Stimulated activated naive CD8-positive, alpha-beta T cell treated with anti-CD3 and anti-CD28 coated beads, Interleukin-15, Interleukin-2, amounts not matched to agents 100 U/mL and 50 U/mL, for 24 hours (primary cell): ENCODE results near the gene MRPL4.
"Not testable (repeated sequence)": the region's sequence is repeated elsewhere in the genome, so short reads cannot be mapped to it uniquely, and the experiment has no call there.

ENCODE experiments used
- ATAC-seq: fragments of 150-1000 bp; cut with Tn5 transposase; one replicate; pipeline ENCODE4 v1.10.0; 2021
- DNase-seq: peaks from one replicate; pipeline ENCODE4 v3.0.0; 2021

Gene MRPL4

DNA sequence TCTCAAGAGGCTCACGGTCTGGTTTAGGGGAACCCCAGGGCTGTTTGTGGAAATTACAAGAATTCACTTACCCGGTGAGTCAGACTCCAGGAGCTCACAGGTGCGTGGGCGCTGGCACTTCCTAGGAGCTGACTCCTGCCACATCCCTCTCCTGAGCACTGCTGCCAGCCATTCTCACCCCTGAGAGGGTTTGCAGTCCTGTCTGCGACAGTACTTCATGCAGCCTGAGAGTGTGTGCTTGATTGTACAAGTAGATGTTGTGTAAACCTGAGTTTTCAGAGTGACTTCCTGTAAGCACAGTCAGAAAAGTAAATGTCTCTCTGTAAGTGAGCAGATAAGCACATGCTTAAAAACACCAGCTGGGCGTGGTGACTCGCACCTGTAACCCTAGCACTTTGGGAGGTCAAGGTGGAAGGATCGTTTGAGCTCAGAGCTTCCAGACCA, 8.1 kb downstream of the MRPL4 start:
- peak; percentile 70 for DNase-seq
- peak; percentile 71 for ATAC-seq

DNA sequence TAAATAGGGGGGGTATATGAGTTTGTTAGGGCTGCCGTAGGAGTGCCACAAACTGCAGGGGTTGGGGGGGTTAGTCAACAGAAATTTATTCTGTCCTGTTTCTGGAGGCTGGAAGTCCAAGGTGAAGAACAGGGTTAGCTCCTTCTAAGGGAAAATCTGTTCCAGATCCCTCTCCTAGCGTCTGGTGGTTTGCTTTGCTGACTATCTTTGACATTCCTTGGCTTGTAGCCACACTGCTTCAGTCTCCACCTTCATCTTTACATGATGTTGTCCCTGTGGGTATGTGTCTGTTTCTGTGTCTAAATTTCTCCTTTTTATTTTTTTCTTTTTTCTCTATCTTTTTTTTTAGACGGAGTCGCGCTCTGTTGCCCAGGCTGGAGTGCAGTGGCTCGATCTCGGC, 10.8 kb downstream of the MRPL4 start:
- DNase-seq, result no peak
- no peak for ATAC-seq

DNA sequence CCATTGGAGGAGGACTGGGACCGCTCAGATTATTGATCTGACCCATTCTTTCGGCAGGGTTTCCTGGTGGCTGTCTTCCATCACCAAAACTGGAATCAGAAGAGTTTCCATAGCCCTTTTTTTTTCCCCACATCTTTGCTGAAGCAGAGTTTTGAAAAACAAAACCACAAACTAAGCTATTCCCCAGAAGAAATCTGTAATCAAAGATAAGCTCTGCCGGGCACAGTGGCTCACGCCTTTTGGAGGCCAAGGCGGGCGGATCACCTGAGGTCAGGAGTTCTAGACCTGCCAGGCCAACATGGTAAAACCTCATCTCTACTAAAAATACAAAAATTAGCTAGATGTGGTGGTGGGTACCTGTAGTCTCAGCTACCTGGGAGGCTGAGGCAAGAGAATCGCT, 14.7 kb downstream of the MRPL4 start:
- no peak for DNase-seq
- no peak for ATAC-seq

DNA sequence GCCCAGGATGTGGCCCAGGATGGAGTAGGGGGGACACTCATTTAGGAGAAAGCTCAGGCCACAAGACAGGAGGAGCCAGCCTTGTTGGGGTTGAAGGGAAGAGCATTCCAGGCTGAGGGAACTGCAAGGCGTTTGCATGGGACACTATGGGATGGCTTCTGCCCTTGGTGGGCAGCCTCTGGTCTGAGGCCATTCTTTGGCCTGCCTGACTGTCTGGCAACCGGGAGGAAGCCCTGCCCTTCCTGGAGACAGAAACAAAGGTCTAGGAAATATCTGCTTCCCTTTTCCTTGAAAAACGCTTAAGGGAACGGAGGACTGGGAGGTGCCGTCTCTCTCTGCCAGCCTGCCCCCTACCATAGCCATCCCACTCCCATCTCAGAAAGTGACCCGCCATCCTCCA, 16.1 kb downstream of the MRPL4 start:
- no peak for ATAC-seq
- DNase-seq, result no peak

- DNase-seq, result peak; percentile 95
Measured at GRCh38 chr19:10269333-10270179, 17.5 kb downstream of the MRPL4 start.

DNA sequence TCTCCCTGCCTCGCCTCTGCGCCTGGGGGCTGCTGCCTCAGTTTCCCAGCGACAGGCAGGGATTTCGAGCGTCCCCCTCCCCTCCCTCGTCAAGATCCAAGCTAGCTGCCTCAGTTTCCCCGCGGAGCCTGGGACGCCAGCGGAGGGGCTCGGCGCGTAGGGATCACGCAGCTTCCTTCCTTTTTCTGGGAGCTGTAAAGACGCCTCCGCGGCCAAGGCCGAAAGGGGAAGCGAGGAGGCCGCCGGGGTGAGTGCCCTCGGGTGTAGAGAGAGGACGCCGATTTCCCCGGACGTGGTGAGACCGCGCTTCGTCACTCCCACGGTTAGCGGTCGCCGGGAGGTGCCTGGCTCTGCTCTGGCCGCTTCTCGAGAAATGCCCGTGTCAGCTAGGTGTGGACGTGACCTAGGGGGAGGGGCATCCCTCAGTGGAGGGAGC, 18.2 kb downstream of the MRPL4 start:
- peak; percentile 88 for DNase-seq
- peak; percentile 72 for ATAC-seq

More at GRCh38 chr19:10269333-10270179, 17.5 kb downstream of the MRPL4 start:
- peak; percentile 60 for ATAC-seq

DNA sequence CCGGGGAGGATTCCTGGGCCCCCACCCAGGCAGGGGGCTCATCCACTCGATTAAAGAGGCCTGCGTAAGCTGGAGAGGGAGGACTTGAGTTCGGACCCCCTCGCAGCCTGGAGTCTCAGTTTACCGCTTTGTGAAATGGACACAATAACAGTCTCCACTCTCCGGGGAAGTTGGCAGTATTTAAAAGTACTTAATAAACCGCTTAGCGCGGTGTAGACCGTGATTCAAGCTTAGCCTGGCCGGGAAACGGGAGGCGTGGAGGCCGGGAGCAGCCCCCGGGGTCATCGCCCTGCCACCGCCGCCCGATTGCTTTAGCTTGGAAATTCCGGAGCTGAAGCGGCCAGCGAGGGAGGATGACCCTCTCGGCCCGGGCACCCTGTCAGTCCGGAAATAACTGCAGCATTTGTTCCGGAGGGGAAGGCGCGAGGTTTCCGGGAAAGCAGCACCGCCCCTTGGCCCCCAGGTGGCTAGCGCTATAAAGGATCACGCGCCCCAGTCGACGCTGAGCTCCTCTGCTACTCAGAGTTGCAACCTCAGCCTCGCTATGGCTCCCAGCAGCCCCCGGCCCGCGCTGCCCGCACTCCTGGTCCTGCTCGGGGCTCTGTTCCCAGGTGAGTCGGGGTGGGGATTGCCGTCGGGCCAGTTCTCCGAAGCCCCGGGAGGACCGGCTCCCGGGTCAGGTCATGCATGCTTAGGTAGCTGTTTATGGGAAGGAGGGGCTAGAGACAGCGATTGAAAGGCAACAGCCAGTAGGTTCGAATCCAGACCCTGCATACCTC, 18.8 kb downstream of the MRPL4 start, which contains the start of gene ICAM1:
ICAM1 (plus strand) TSS at position 505 of the 779 bp plus-strand sequence; CDS start at position 545, 40 bp downstream.
- DNase-seq (peak; percentile 85), ATAC-seq (peak; percentile 58)

- peak; percentile 57 for DNase-seq
- peak; percentile 11 for ATAC-seq
Measured at GRCh38 chr19:10271543-10272086, 19.6 kb downstream of the MRPL4 start.

DNA sequence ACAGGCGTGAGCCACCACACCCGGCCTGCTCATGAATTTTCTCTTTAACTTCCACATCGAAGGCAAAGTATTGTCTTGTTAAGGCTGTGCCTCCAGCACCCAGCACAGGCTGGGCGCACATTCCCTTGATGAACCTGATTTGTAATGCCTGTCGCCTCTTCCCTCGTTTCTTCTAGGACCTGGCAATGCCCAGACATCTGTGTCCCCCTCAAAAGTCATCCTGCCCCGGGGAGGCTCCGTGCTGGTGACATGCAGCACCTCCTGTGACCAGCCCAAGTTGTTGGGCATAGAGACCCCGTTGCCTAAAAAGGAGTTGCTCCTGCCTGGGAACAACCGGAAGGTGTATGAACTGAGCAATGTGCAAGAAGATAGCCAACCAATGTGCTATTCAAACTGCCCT, 22.6 kb downstream of the MRPL4 start:
- ATAC-seq (no peak), DNase-seq (no peak)

DNA sequence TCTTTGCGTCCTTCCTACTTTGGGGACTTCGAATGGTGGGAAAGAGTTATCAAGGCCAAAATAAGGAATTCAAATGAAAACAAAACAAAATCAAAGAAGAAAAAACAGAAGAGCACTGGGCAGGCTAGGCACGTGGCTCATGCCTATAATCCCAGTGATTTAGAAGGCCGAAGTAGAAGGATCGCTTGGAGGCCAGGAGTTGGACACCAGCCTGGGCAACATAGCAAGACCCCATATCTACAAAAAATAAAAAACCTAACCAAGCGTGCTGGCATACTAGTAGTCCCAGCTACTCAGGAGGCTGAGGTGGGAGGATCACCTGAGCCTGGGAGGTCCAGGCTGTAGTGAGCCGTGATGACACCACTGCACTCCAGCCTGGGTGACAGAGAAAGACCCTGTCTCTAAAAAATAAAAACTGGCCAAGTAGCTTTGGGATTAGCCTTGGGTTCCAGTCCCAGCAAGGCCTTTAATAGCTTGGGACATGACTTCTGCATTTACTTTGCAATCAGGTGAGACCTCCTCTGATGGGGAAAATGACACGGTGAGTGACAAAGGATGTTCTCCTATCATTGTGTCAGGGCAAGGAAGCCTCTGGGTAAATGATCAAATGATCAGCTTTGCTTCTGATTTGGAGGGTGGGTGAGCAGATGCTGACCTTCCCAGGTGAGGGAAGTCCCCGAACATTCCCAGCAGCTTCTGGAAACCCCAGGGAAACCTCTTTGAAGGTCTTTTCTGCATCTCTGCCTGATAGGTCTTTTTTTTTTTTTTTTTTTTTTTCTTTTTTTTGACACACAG, 26.0 kb downstream of the MRPL4 start:
- ATAC-seq (no peak), DNase-seq (no peak)

GRCh38 chr19:10278935-10279334, 26.9 kb downstream of the MRPL4 start:
- no peak for DNase-seq
- ATAC-seq, result no peak

- ATAC-seq (no peak), DNase-seq (no peak)
Measured at GRCh38 chr19:10279737-10280442, 27.9 kb downstream of the MRPL4 start.

- not testable (repeated sequence) for ATAC-seq, DNase-seq
Measured at GRCh38 chr19:10282043-10282442, 30.0 kb downstream of the MRPL4 start.

DNA sequence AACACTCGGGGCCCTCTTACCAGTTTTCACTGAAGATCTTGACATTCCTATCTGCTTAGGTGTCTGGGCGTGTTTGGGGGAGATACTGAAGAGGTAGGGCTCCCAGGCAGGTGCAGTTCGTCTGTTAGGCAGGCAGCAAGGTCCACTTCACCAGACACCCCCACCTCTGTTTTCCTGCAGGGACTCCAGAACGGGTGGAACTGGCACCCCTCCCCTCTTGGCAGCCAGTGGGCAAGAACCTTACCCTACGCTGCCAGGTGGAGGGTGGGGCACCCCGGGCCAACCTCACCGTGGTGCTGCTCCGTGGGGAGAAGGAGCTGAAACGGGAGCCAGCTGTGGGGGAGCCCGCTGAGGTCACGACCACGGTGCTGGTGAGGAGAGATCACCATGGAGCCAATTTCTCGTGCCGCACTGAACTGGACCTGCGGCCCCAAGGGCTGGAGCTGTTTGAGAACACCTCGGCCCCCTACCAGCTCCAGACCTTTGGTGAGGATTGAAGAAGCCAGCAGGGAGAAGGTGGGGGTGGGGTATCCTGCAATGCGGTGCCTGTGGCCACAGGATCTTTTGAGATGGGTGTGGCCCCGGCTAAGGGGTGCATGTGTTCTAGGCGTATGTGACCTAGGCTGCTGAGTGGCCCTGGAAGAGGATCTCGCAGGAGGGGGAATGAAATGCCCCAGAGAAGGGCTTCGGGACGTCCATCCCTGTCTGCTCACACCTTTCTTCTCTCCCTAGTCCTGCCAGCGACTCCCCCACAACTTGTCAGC, 31.5 kb downstream of the MRPL4 start:
- ATAC-seq (no peak), DNase-seq (no peak)

DNA sequence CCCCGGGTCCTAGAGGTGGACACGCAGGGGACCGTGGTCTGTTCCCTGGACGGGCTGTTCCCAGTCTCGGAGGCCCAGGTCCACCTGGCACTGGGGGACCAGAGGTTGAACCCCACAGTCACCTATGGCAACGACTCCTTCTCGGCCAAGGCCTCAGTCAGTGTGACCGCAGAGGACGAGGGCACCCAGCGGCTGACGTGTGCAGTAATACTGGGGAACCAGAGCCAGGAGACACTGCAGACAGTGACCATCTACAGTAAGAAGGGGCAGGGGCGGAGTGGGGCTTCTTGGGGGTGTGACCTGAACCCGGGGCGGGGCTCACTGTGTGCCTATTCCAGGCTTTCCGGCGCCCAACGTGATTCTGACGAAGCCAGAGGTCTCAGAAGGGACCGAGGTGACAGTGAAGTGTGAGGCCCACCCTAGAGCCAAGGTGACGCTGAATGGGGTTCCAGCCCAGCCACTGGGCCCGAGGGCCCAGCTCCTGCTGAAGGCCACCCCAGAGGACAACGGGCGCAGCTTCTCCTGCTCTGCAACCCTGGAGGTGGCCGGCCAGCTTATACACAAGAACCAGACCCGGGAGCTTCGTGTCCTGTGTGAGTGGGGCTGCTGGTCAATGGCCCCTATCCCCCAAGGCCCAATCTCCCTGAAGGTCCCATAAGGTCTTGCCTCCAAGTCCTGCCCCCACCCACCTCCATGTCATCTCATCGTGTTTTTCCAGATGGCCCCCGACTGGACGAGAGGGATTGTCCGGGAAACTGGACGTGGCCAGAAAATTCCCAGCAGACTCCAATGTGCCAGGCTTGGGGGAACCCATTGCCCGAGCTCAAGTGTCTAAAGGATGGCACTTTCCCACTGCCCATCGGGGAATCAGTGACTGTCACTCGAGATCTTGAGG, 32.3 kb downstream of the MRPL4 start:
- ATAC-seq (no peak), DNase-seq (no peak)

DNA sequence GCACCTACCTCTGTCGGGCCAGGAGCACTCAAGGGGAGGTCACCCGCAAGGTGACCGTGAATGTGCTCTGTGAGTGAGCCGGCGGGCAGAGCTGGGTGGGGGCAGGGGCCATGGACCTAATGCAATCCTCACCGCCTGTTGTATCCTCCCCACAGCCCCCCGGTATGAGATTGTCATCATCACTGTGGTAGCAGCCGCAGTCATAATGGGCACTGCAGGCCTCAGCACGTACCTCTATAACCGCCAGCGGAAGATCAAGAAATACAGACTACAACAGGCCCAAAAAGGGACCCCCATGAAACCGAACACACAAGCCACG, 32.9 kb downstream of the MRPL4 start:
- ATAC-seq, result no peak
- DNase-seq, result no peak

DNA sequence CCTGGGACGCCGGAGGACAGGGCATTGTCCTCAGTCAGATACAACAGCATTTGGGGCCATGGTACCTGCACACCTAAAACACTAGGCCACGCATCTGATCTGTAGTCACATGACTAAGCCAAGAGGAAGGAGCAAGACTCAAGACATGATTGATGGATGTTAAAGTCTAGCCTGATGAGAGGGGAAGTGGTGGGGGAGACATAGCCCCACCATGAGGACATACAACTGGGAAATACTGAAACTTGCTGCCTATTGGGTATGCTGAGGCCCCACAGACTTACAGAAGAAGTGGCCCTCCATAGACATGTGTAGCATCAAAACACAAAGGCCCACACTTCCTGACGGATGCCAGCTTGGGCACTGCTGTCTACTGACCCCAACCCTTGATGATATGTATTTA, 33.4 kb downstream of the MRPL4 start:
- ATAC-seq (no peak), DNase-seq (no peak)

DNA sequence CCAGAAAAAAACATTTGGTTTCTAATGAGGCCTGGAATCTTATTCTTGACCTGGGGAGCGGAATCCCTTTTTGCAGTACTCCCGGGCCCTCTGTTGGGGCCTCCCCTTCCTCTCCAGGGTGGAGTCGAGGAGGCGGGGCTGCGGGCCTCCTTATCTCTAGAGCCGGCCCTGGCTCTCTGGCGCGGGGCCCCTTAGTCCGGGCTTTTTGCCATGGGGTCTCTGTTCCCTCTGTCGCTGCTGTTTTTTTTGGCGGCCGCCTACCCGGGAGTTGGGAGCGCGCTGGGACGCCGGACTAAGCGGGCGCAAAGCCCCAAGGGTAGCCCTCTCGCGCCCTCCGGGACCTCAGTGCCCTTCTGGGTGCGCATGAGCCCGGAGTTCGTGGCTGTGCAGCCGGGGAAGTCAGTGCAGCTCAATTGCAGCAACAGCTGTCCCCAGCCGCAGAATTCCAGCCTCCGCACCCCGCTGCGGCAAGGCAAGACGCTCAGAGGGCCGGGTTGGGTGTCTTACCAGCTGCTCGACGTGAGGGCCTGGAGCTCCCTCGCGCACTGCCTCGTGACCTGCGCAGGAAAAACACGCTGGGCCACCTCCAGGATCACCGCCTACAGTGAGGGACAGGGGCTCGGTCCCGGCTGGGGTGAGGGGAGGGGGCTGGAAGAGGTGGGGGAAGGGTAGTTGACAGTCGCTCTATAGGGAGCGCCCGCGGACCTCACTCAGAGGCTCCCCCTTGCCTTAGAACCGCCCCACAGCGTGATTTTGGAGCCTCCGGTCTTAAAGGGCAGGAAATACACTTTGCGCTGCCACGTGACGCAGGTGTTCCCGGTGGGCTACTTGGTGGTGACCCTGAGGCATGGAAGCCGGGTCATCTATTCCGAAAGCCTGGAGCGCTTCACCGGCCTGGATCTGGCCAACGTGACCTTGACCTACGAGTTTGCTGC, 35.1 kb downstream of the MRPL4 start, which contains the start of gene ICAM4:
ICAM4 (plus strand) TSS at position 153 of the 935 bp plus-strand sequence; CDS start at position 211, 58 bp downstream.
- DNase-seq (peak; percentile 58), ATAC-seq (peak; percentile 34)
